Thyroid gland (tissue), 4 donors: ENCODE results near the gene DYNC2I2.

Experiments used
- POLR2A ChIP-seq, 2 donors: fragments of 450-650 bp; IDR thresholded peaks; one replicate each; pipeline ENCODE4 v1.6.1; 2017; ENCODE audit warnings: antibody characterized with exemption in 2 of 2, mild to moderate bottlenecking in 2 of 2, moderate library complexity in 1 of 2
- TF ChIP-seq, protein P1 (sequence below), 6 experiments: fragments of 200-600 bp in 3 of 6; fragments of 450-650 bp in 3 of 6; sonication (generic) in 3 of 6; IDR thresholded peaks; one replicate each; pipeline ENCODE4 v1.5.1; 2016 to 2019; ENCODE audit warnings: antibody characterized with exemption in 6 of 6, mild to moderate bottlenecking in 2 of 6, inconsistent platforms in 1 of 6, moderate library complexity in 1 of 6

DNA sequence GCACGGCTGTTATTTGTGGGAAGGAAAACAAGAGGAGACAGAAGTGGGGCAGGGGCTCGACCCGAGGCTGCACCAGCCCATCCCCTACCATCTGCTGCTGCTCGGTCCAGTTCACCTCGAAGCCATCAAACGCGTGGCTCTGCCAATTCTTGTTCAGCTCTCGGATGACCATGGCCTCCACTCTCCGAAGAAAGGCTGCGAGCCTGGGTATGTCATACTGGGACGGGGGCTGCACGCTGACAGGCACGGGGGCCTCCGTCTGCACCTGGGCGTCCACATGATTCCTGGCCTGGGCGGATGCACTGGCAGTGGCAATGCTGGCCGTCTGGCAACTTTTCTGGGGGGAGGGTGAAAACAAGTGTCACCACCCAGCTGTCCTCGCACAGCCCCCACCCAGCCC, 16.0 kb downstream of the DYNC2I2 start:
- TF ChIP-seq, protein P1, sequence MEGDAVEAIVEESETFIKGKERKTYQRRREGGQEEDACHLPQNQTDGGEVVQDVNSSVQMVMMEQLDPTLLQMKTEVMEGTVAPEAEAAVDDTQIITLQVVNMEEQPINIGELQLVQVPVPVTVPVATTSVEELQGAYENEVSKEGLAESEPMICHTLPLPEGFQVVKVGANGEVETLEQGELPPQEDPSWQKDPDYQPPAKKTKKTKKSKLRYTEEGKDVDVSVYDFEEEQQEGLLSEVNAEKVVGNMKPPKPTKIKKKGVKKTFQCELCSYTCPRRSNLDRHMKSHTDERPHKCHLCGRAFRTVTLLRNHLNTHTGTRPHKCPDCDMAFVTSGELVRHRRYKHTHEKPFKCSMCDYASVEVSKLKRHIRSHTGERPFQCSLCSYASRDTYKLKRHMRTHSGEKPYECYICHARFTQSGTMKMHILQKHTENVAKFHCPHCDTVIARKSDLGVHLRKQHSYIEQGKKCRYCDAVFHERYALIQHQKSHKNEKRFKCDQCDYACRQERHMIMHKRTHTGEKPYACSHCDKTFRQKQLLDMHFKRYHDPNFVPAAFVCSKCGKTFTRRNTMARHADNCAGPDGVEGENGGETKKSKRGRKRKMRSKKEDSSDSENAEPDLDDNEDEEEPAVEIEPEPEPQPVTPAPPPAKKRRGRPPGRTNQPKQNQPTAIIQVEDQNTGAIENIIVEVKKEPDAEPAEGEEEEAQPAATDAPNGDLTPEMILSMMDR (IDR thresholded peaks at IDR 0.05) = no peak
- no peak for TF ChIP-seq POLR2A (IDR thresholded peaks at IDR 0.05)
